Measurements from ENCODE around the gene MYLK4. TPM values are rescaled to one million over a fixed set of nuclear protein-coding genes. Genes with fewer than 3 reads are reported as not detected.

MYLK4 gene
- total RNA-seq, 2 donors from 2014 or later: 0.68 to 2.0 TPM

- H3K4me3 ChIP-seq: no peak overlapping the region
- no peaks in the 10 kb centered on the region for H3K27me3 ChIP-seq (replicated peaks; ENCODE audit: insufficient read depth)
- ATAC-seq (ENCODE audit: insufficient number of reproducible peaks, low FRiP score, low read depth): no peak
- TF ChIP-seq, protein P1, sequence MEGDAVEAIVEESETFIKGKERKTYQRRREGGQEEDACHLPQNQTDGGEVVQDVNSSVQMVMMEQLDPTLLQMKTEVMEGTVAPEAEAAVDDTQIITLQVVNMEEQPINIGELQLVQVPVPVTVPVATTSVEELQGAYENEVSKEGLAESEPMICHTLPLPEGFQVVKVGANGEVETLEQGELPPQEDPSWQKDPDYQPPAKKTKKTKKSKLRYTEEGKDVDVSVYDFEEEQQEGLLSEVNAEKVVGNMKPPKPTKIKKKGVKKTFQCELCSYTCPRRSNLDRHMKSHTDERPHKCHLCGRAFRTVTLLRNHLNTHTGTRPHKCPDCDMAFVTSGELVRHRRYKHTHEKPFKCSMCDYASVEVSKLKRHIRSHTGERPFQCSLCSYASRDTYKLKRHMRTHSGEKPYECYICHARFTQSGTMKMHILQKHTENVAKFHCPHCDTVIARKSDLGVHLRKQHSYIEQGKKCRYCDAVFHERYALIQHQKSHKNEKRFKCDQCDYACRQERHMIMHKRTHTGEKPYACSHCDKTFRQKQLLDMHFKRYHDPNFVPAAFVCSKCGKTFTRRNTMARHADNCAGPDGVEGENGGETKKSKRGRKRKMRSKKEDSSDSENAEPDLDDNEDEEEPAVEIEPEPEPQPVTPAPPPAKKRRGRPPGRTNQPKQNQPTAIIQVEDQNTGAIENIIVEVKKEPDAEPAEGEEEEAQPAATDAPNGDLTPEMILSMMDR (IDR thresholded peaks at IDR 0.05): no peak
- DNase-seq (ENCODE audit: low spot score): no peak
- peaks cover 7% of the 10 kb centered on the region for H3K9me3 ChIP-seq
- H3K4me1 ChIP-seq (ENCODE audit: control insufficient read depth in 1 of 2, low read depth in 2 of 2): peaks cover 0 to 2% of the 10 kb centered on the region in 2 donors
- no peak overlapping the region for H3K27ac ChIP-seq
- H3K36me3 ChIP-seq: no peaks in the 10 kb centered on the region
These were observed 37.1 kb downstream of the MYLK4 start for GRCh38 chr6:2713473-2714110.

DNA sequence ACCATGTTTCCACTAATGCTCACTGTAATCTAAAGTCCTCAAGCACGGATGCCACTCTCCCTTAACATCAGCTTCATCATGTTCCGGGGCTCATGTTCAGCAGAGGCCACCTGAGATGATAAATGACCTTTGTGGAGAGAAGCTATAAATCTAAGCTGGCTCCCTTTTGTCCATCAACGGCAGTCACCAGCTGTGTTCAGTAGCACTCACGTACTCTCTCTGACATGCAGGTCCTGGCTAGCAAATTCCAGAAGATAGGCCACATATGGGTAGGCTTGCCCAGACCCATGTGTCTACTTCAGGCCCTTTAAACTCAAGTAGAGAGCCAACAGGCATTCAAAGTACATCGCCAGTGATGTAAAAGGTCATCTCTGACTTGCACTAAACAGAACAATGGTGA is 38.6 kb downstream of the MYLK4 start:
- TF ChIP-seq, protein P1 (IDR thresholded peaks at IDR 0.05): no peak
- Histone ChIP-seq H3K27me3 (replicated peaks; ENCODE audit: insufficient read depth) (no peaks in the 10 kb centered on the region), H3K9me3 (peaks cover 7% of the 10 kb centered on the region), H3K4me1 (ENCODE audit: control insufficient read depth in 1 of 2, low read depth in 2 of 2) (peaks cover 0 to 10% of the 10 kb centered on the region in 2 donors), H3K4me3 (no peak overlapping the region), H3K27ac (no peak overlapping the region), H3K36me3 (no peaks in the 10 kb centered on the region)
- no peak for ATAC-seq (ENCODE audit: insufficient number of reproducible peaks, low FRiP score, low read depth)
- no peak for DNase-seq (ENCODE audit: low spot score)

DNA sequence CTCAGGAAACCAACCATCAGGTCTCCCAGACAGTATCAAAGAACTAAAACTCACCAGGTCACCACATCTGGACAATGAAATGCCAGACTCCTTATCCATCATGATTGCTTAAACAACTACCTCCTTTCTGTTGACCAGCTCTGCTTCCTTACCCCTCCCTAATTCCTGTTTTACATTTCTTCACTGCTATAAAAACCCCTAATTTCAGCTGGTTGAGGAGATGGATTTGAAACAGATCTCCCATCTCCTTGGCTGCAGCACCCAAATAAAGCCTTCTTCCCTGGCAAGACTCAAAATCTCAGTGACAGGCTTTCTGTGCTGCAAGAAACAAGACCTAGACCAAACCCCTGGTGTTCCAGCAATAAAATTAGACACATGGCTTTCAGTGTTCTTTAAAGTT is 40.3 kb downstream of the MYLK4 start:
- DNase-seq (ENCODE audit: low spot score) (no peak), ATAC-seq (ENCODE audit: insufficient number of reproducible peaks, low FRiP score, low read depth) (no peak)
- peaks cover 0 to 10% of the 10 kb centered on the region in 2 donors for H3K4me1 ChIP-seq (ENCODE audit: control insufficient read depth in 1 of 2, low read depth in 2 of 2)
- TF ChIP-seq, protein P1 (IDR thresholded peaks at IDR 0.05): no peak
- H3K27me3 ChIP-seq (replicated peaks; ENCODE audit: insufficient read depth): no peaks in the 10 kb centered on the region
- no peak overlapping the region for H3K27ac ChIP-seq
- no peak overlapping the region for H3K4me3 ChIP-seq
- no peaks in the 10 kb centered on the region for H3K36me3 ChIP-seq
- H3K9me3 ChIP-seq: peaks cover 7% of the 10 kb centered on the region

- Histone ChIP-seq H3K9me3 (peaks cover 7% of the 10 kb centered on the region), H3K36me3 (no peaks in the 10 kb centered on the region), H3K27ac (no peak overlapping the region), H3K4me1 (ENCODE audit: control insufficient read depth in 1 of 2, low read depth in 2 of 2) (peaks cover 0 to 10% of the 10 kb centered on the region in 2 donors), H3K27me3 (replicated peaks; ENCODE audit: insufficient read depth) (no peaks in the 10 kb centered on the region), H3K4me3 (no peak overlapping the region)
- DNase-seq (ENCODE audit: low spot score): no peak
- no peak for ATAC-seq (ENCODE audit: insufficient number of reproducible peaks, low FRiP score, low read depth)
- TF ChIP-seq, protein P1 (IDR thresholded peaks at IDR 0.05): no peak
These were observed 42.3 kb downstream of the MYLK4 start for GRCh38 chr6:2708456-2708855.

GRCh38 chr6:2706558-2706957 is 44.2 kb downstream of the MYLK4 start:
- ATAC-seq (ENCODE audit: insufficient number of reproducible peaks, low FRiP score, low read depth): no peak

More at GRCh38 chr6:2706558-2706957, 44.2 kb downstream of the MYLK4 start:
- Histone ChIP-seq H3K27ac (no peak overlapping the region), H3K4me3 (no peak overlapping the region), H3K27me3 (replicated peaks; ENCODE audit: insufficient read depth) (no peaks in the 10 kb centered on the region), H3K36me3 (no peaks in the 10 kb centered on the region), H3K9me3 (peaks cover 7% of the 10 kb centered on the region), H3K4me1 (ENCODE audit: control insufficient read depth in 1 of 2, low read depth in 2 of 2) (peaks cover 0 to 10% of the 10 kb centered on the region in 2 donors)
- TF ChIP-seq, protein P1 (IDR thresholded peaks at IDR 0.05): no peak
- no peak for DNase-seq (ENCODE audit: low spot score)
